Panc1 (cell line): ENCODE results near the gene SEC63. TPM values are rescaled to one million over a fixed set of nuclear protein-coding genes. Genes with fewer than 3 reads are reported as not detected.

Source experiments
- ATAC-seq: fragments of 200-7000 bp; cut with Tn5 transposase; 2 replicates; pipeline ENCODE4 v1.9.1; 2020; ENCODE audit warnings: mild to moderate bottlenecking, moderate library complexity
- BruUV-seq: library from RNA; stranded (reverse); fragments of 400-500 nt; replicated peaks from 2 replicates; lab custom pipeline; 2021; lab: Mats Ljungman, UMichigan
- CTCF ChIA-PET: fragments of 300-600 bp; sonication (Branson Sonifier 250); formaldehyde crosslinking; loops from one replicate; lab custom pipeline; 2022; ENCODE audit warnings: antibody characterized with exemption; lab: Charles Lee
- POLR2A ChIA-PET: fragments of 300-600 bp; sonication (Branson Sonifier 250); formaldehyde crosslinking; loops from one replicate; lab custom pipeline; 2022; ENCODE audit warnings: antibody characterized with exemption; lab: Charles Lee
- DNase-seq: peaks from one replicate; pipeline ENCODE4 v3.0.0-alpha.2; 2010; ENCODE audit warnings: low read depth, low spot score
- H3K27ac ChIP-seq: 2 replicates; pipeline ENCODE4 v1.5.1; 2011; ENCODE audit warnings: mild to moderate bottlenecking, low read length, inconsistent platforms
- H3K27me3 ChIP-seq: fragments of 200-500 bp; sonication (Bioruptor generic); 2 replicates; pipeline ENCODE4 v1.6.0; 2014; ENCODE audit warnings: low read length, inconsistent platforms; ENCODE audit not compliant: control insufficient read depth, insufficient read depth
- H3K36me3 ChIP-seq: fragments of 200-500 bp; sonication (Bioruptor generic); 2 replicates; pipeline ENCODE4 v1.5.1; 2014; ENCODE audit warnings: inconsistent platforms, mild to moderate bottlenecking, low read length, moderate library complexity; ENCODE audit not compliant: control insufficient read depth, insufficient read depth
- H3K4me1 ChIP-seq: 2 replicates; pipeline ENCODE4 v1.5.1; 2011; ENCODE audit warnings: inconsistent platforms, mild to moderate bottlenecking, low read length, moderate library complexity; ENCODE audit not compliant: control insufficient read depth, insufficient read depth
- H3K4me3 ChIP-seq, 2 experiments: 2 replicates each; pipeline ENCODE4 v1.5.1; 2011 to 2012; ENCODE audit warnings: low read depth in 2 of 2, low read length in 2 of 2, mild to moderate bottlenecking in 2 of 2, inconsistent platforms in 1 of 2, moderate library complexity in 1 of 2
- H3K9me3 ChIP-seq: fragments of 200-500 bp; sonication (Bioruptor generic); 2 replicates; pipeline ENCODE4 v1.5.1; 2014; ENCODE audit warnings: low read depth, mild to moderate bottlenecking, inconsistent platforms, low read length, moderate library complexity; ENCODE audit not compliant: control insufficient read depth, insufficient read depth
- CTCF ChIP-seq: fragments of 450-650 bp; IDR thresholded peaks from 2 replicates; pipeline ENCODE4 v1.5.1; 2017; ENCODE audit warnings: mild to moderate bottlenecking
- POLR2AphosphoS5 ChIP-seq: IDR thresholded peaks from 2 replicates; pipeline ENCODE4 v1.6.1; 2012; ENCODE audit warnings: mild to moderate bottlenecking, low read depth, low read length, moderate library complexity
- SIN3A ChIP-seq: IDR thresholded peaks from 2 replicates; pipeline ENCODE4 v1.6.1; 2012; ENCODE audit warnings: low read depth, mild to moderate bottlenecking, low read length, moderate library complexity, borderline replicate concordance; ENCODE audit not compliant: insufficient read depth
- TCF7L2 ChIP-seq: IDR thresholded peaks from 2 replicates; pipeline ENCODE4 v1.6.1; 2011; ENCODE audit warnings: mild to moderate bottlenecking, low read depth, low read length, inconsistent platforms
- in situ Hi-C: cut with HindIII; loops from 2 replicates; pipeline ENCODE4 v1.10.0; 2016; ENCODE audit warnings: low sequenced_read_pairs, low pct_unique_long_range_greater_than_20kb
- intact Hi-C: fragments of 100-400 bp; cut with micrococcal nuclease; formaldehyde crosslinking; loops from one replicate; pipeline ENCODE4 v1.10.0; 2022; ENCODE audit not compliant: unreplicated experiment
- total RNA-seq: library from RNA; stranded (reverse); gene quantifications from one replicate; pipeline ENCODE4 v1.2.1, GENCODE V29; 2021; ENCODE audit not compliant: unreplicated experiment
- TF ChIP-seq, protein P1 (sequence below), 2 experiments: IDR thresholded peaks; 2 replicates each; pipeline ENCODE4 v1.6.1; 2011 to 2012; ENCODE audit warnings: low read depth in 2 of 2, control low read depth in 1 of 2, low read length in 1 of 2, mild to moderate bottlenecking in 1 of 2, moderate library complexity in 1 of 2; ENCODE audit not compliant: insufficient read depth in 1 of 2

Gene SEC63
- total RNA-seq, 1 experiment from 2014 or later: 172 TPM

DNA sequence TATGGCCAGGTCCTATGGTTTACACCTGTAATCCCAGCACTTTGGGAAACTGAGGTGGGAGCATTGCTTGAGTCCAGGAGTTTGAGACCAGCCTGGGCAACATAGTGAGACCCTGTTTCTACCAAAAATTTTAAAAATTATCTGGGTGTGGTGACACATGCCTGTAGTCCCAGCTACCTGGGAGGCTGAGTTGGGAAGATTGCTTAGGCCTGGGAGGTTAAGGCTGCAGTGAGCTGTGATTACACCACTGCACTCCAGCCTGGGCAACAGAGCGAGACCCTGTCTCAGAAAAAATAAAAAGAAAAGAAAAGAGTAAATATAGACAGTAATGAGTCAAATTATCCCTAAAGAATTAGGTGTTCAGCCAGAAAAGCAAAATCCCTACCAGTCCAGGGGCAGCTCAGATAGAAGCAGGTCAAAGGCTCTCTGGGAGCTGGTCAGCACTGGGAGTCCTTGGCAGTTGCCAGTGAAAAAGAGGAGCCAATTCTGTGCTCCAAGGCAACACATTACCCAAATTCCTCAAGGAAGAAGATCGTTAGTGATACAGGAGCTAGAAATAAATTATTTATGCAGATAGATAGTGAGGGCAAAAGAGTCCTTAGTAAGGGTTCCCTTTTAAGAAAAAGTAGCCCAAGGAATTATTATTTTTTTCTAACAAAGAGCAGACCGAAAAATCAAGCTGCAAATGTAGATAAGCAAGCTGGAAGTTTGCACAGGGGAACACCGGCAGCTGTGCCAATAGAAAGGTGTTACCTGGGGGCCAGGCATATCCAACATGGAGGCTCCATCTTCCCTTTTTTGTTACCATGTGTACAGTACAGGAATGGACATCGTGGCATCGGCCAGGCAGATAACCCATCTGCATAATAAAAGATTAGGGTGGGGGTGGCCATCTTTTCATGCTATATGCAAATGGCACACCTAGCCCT, 31.4 kb upstream of the SEC63 start:
- Histone ChIP-seq H3K27ac (no peak overlapping the region), H3K27me3 (no peaks in the 10 kb centered on the region), H3K4me1 (no peaks in the 10 kb centered on the region), H3K4me3 (no peak overlapping the region), H3K9me3 (no peaks in the 10 kb centered on the region), H3K36me3 (no peaks in the 10 kb centered on the region)
- TF ChIP-seq TCF7L2 (no peak), SIN3A (no peak), CTCF (no peak), POLR2AphosphoS5 (no peak)
- TF ChIP-seq, protein P1, sequence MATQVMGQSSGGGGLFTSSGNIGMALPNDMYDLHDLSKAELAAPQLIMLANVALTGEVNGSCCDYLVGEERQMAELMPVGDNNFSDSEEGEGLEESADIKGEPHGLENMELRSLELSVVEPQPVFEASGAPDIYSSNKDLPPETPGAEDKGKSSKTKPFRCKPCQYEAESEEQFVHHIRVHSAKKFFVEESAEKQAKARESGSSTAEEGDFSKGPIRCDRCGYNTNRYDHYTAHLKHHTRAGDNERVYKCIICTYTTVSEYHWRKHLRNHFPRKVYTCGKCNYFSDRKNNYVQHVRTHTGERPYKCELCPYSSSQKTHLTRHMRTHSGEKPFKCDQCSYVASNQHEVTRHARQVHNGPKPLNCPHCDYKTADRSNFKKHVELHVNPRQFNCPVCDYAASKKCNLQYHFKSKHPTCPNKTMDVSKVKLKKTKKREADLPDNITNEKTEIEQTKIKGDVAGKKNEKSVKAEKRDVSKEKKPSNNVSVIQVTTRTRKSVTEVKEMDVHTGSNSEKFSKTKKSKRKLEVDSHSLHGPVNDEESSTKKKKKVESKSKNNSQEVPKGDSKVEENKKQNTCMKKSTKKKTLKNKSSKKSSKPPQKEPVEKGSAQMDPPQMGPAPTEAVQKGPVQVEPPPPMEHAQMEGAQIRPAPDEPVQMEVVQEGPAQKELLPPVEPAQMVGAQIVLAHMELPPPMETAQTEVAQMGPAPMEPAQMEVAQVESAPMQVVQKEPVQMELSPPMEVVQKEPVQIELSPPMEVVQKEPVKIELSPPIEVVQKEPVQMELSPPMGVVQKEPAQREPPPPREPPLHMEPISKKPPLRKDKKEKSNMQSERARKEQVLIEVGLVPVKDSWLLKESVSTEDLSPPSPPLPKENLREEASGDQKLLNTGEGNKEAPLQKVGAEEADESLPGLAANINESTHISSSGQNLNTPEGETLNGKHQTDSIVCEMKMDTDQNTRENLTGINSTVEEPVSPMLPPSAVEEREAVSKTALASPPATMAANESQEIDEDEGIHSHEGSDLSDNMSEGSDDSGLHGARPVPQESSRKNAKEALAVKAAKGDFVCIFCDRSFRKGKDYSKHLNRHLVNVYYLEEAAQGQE (IDR thresholded peaks at IDR 0.05; ENCODE audit: insufficient read depth in 1 of 2, low read depth in 2 of 2, low read length in 1 of 2): no peak
- in situ Hi-C loops (no loop called here), intact Hi-C loops (no loop called here)
- DNase-seq (no peak), ATAC-seq (no peak)
- ChIA-PET CTCF (no interaction called here), POLR2A (no interaction called here)
- BruUV-seq: no TSS peak

GRCh38 chr6:107988570-107988969, 30.6 kb upstream of the SEC63 start:
- no peak for TF ChIP-seq CTCF
- TF ChIP-seq POLR2AphosphoS5: no peak
- TF ChIP-seq SIN3A: no peak
- TF ChIP-seq TCF7L2: no peak
- TF ChIP-seq, protein P1 (IDR thresholded peaks at IDR 0.05; ENCODE audit: insufficient read depth in 1 of 2, low read depth in 2 of 2, low read length in 1 of 2): no peak
- ChIA-PET CTCF (no interaction called here), POLR2A (no interaction called here)
- Histone ChIP-seq H3K4me1 (no peaks in the 10 kb centered on the region), H3K27ac (no peak overlapping the region), H3K27me3 (no peaks in the 10 kb centered on the region), H3K9me3 (no peaks in the 10 kb centered on the region), H3K4me3 (no peak overlapping the region), H3K36me3 (no peaks in the 10 kb centered on the region)
- ATAC-seq (no peak), DNase-seq (no peak)
- no TSS peak for BruUV-seq
- intact Hi-C loops: no loop called here
- in situ Hi-C loops: no loop called here
